ENCODE measurements around the gene CENPO. TPM values are rescaled to one million over a fixed set of nuclear protein-coding genes. Genes with fewer than 3 reads are reported as not detected.

Gene CENPO
- total RNA-seq, 2 donors from 2014 or later: 27.3 to 40.3 TPM

GRCh38 chr2:24814516-24814915 is 21.3 kb downstream of the CENPO start:
- H3K4me1 Mint-ChIP-seq: peaks cover 6% of the 10 kb centered on the region
- Histone ChIP-seq H3K9me3 (ENCODE audit: control insufficient read depth, low read length) (peaks cover 9% of the 10 kb centered on the region), H3K27me3 (ENCODE audit: control insufficient read depth, insufficient read depth, low read length, poor library complexity, severe bottlenecking) (no peaks in the 10 kb centered on the region), H3K4me1 (ENCODE audit: control insufficient read depth, insufficient read depth, low read length) (no peaks in the 10 kb centered on the region), H3K9ac (ENCODE audit: extremely low read depth, low read length, poor library complexity, severe bottlenecking) (no peak overlapping the region), H3K4me3 (ENCODE audit: low read length) (no peak overlapping the region), H3K36me3 (ENCODE audit: control insufficient read depth, insufficient read depth, low read length) (peaks cover 83% of the 10 kb centered on the region), H3K27ac (ENCODE audit: low read depth, low read length) (no peak overlapping the region)
- WGBS, 2 experiments (ENCODE audit: insufficient coverage in 1 of 2, insufficient read length in 1 of 2): 95 to 100% methylated on average over 2 to 4 of the region's 4 CpGs
- H3K4me3 Mint-ChIP-seq: no peak overlapping the region
- H3K36me3 Mint-ChIP-seq (ENCODE audit: low read depth): peaks cover 63% of the 10 kb centered on the region
- DNase-seq: peak; percentile 10
- H3K9me3 Mint-ChIP-seq: peaks cover 2% of the 10 kb centered on the region
- H3K27me3 Mint-ChIP-seq (ENCODE audit: insufficient read depth): no peaks in the 10 kb centered on the region
- H3K27ac Mint-ChIP-seq: no peak overlapping the region
- no peak for TF ChIP-seq CTCF (conservative IDR thresholded peaks at IDR 0.05)

- no peaks in the 10 kb centered on the region for H3K27me3 ChIP-seq (ENCODE audit: control insufficient read depth, insufficient read depth, low read length, poor library complexity, severe bottlenecking)
- Mint-ChIP-seq H3K4me1 (peaks cover 6% of the 10 kb centered on the region), H3K27me3 (ENCODE audit: insufficient read depth) (no peaks in the 10 kb centered on the region), H3K36me3 (ENCODE audit: low read depth) (peaks cover 64% of the 10 kb centered on the region), H3K4me3 (no peak overlapping the region), H3K27ac (no peak overlapping the region), H3K9me3 (peaks cover 2% of the 10 kb centered on the region)
- H3K27ac ChIP-seq (ENCODE audit: low read depth, low read length): no peak overlapping the region
- H3K36me3 ChIP-seq (ENCODE audit: control insufficient read depth, insufficient read depth, low read length): peaks cover 79% of the 10 kb centered on the region
- H3K4me1 ChIP-seq (ENCODE audit: control insufficient read depth, insufficient read depth, low read length): no peaks in the 10 kb centered on the region
- no peak overlapping the region for H3K4me3 ChIP-seq (ENCODE audit: low read length)
- DNase-seq: peak; percentile 16
- TF ChIP-seq CTCF (conservative IDR thresholded peaks at IDR 0.05): no peak
- H3K9ac ChIP-seq (ENCODE audit: extremely low read depth, low read length, poor library complexity, severe bottlenecking): no peak overlapping the region
- WGBS, 2 experiments (ENCODE audit: insufficient coverage in 1 of 2, insufficient read length in 1 of 2): 97 to 100% methylated on average over 1 to 4 of the region's 4 CpGs
- H3K9me3 ChIP-seq (ENCODE audit: control insufficient read depth, low read length): peaks cover 5% of the 10 kb centered on the region
These were observed 21.9 kb downstream of the CENPO start for GRCh38 chr2:24815171-24815570.

GRCh38 chr2:24816404-24816803 is 23.2 kb downstream of the CENPO start:
- Mint-ChIP-seq H3K27ac (no peak overlapping the region), H3K4me1 (peaks cover 16% of the 10 kb centered on the region), H3K9me3 (peaks cover 2% of the 10 kb centered on the region), H3K4me3 (no peak overlapping the region), H3K27me3 (ENCODE audit: insufficient read depth) (no peaks in the 10 kb centered on the region), H3K36me3 (ENCODE audit: low read depth) (peaks cover 73% of the 10 kb centered on the region)
- TF ChIP-seq CTCF (conservative IDR thresholded peaks at IDR 0.05): no peak
- WGBS, 2 experiments (ENCODE audit: insufficient coverage in 1 of 2, insufficient read length in 1 of 2): 95 to 96% methylated on average over 4 to 6 of the region's 6 CpGs
- no peaks in the 10 kb centered on the region for H3K9me3 ChIP-seq (ENCODE audit: control insufficient read depth, low read length)
- H3K9ac ChIP-seq (ENCODE audit: extremely low read depth, low read length, poor library complexity, severe bottlenecking): no peak overlapping the region
- no peak overlapping the region for H3K4me3 ChIP-seq (ENCODE audit: low read length)
- no peak overlapping the region for H3K27ac ChIP-seq (ENCODE audit: low read depth, low read length)
- H3K4me1 ChIP-seq (ENCODE audit: control insufficient read depth, insufficient read depth, low read length): no peaks in the 10 kb centered on the region
- H3K36me3 ChIP-seq (ENCODE audit: control insufficient read depth, insufficient read depth, low read length): peaks cover 86% of the 10 kb centered on the region
- no peaks in the 10 kb centered on the region for H3K27me3 ChIP-seq (ENCODE audit: control insufficient read depth, insufficient read depth, low read length, poor library complexity, severe bottlenecking)
- DNase-seq: peak; percentile 27
